HG03457 (cell line): ENCODE results near the gene KIAA1614.

ENCODE experiments used
- ATAC-seq: cut with Tn5 transposase; IDR thresholded peaks from one replicate; pipeline ENCODE4 v1.9.1; 2021; ENCODE audit warnings: moderate number of reproducible peaks; ENCODE audit not compliant: unreplicated experiment

Gene KIAA1614

GRCh38 chr1:180994262-180994661 is 81.6 kb downstream of the KIAA1614 start:
- no peak for ATAC-seq

- no peak for ATAC-seq
These were observed 85.3 kb downstream of the KIAA1614 start for GRCh38 chr1:180997843-180998504.
